PC-3 (cell line): Measurements from ENCODE around the gene JAKMIP1. TPM values are rescaled to one million over a fixed set of nuclear protein-coding genes. Genes with fewer than 3 reads are reported as not detected.

Source experiments
- ATAC-seq: fragments of 200-7000 bp; cut with Tn5 transposase; 2 replicates; pipeline ENCODE4 v1.9.1; 2020; ENCODE audit warnings: mild to moderate bottlenecking, moderate library complexity
- BruUV-seq: library from RNA; stranded (reverse); fragments of 400-500 nt; replicated peaks from 2 replicates; lab custom pipeline; 2021; lab: Mats Ljungman, UMichigan
- CTCF ChIA-PET: fragments of 300-600 bp; sonication (Branson Sonifier 250); formaldehyde crosslinking; loops from one replicate; lab custom pipeline; 2022; ENCODE audit warnings: antibody characterized with exemption; lab: Charles Lee
- POLR2A ChIA-PET: fragments of 300-600 bp; sonication (Branson Sonifier 250); formaldehyde crosslinking; loops from one replicate; lab custom pipeline; 2022; ENCODE audit warnings: antibody characterized with exemption; ENCODE audit not compliant: unreplicated experiment; lab: Charles Lee
- DNase-seq: peaks from one replicate; pipeline ENCODE4 v3.0.0-alpha.2; 2015
- H2AFZ ChIP-seq: fragments of 300-600 bp; sonication (generic); 2 replicates; pipeline ENCODE4 v1.6.0; 2016; ENCODE audit warnings: antibody characterized with exemption, low read length
- H3F3A ChIP-seq: fragments of 300-600 bp; sonication (generic); one replicate; pipeline ENCODE4 v1.6.0; 2017; ENCODE audit warnings: antibody characterized with exemption, low read length, control low read depth, mild to moderate bottlenecking; ENCODE audit not compliant: unreplicated experiment
- H3K27ac ChIP-seq: fragments of 300-600 bp; sonication (generic); 2 replicates; pipeline ENCODE4 v1.5.1; 2016; ENCODE audit warnings: mild to moderate bottlenecking, low read length
- H3K27me3 ChIP-seq: fragments of 300-600 bp; sonication (generic); 2 replicates; pipeline ENCODE4 v1.6.1; 2016; ENCODE audit warnings: low read length, mixed read lengths
- H3K36me3 ChIP-seq: fragments of 300-600 bp; sonication (generic); 2 replicates; pipeline ENCODE4 v1.6.1; 2016; ENCODE audit warnings: low read depth, mixed run types, low read length, mixed read lengths
- H3K4me1 ChIP-seq: fragments of 300-600 bp; sonication (generic); 2 replicates; pipeline ENCODE4 v1.5.1; 2016; ENCODE audit warnings: low read length; ENCODE audit not compliant: insufficient read depth
- H3K4me2 ChIP-seq: fragments of 300-600 bp; sonication (generic); 2 replicates; pipeline ENCODE4 v1.6.0; 2016; ENCODE audit warnings: low read length
- H3K4me3 ChIP-seq: fragments of 300-600 bp; sonication (generic); 2 replicates; pipeline ENCODE4 v1.5.1; 2016; ENCODE audit warnings: mild to moderate bottlenecking, low read length, mixed read lengths
- H3K79me2 ChIP-seq: fragments of 300-600 bp; sonication (generic); 2 replicates; pipeline ENCODE4 v1.6.1; 2017; ENCODE audit warnings: low read length, mixed read lengths
- H3K9ac ChIP-seq: fragments of 300-600 bp; sonication (generic); 2 replicates; pipeline ENCODE4 v1.6.0; 2016; ENCODE audit warnings: mild to moderate bottlenecking, low read length
- H3K9me2 ChIP-seq: fragments of 300-600 bp; sonication (generic); replicated peaks from 2 replicates; pipeline ENCODE4 v1.6.1; 2016; ENCODE audit warnings: mixed run types, low read length, mixed read lengths
- H3K9me3 ChIP-seq: fragments of 300-600 bp; sonication (generic); 2 replicates; pipeline ENCODE4 v1.6.1; 2016; ENCODE audit warnings: low read length, mixed read lengths
- H4K20me1 ChIP-seq: fragments of 300-600 bp; sonication (generic); 2 replicates; pipeline ENCODE4 v1.6.1; 2016; ENCODE audit warnings: low read length, mixed read lengths
- EZH2 ChIP-seq: fragments of 300-600 bp; sonication (generic); IDR thresholded peaks from one replicate; pipeline ENCODE4 v1.6.1; 2017; ENCODE audit warnings: antibody characterized with exemption, mild to moderate bottlenecking, low read length; ENCODE audit not compliant: unreplicated experiment
- EZH2phosphoT487 ChIP-seq: fragments of 300-600 bp; sonication (generic); IDR thresholded peaks from 2 replicates; pipeline ENCODE4 v1.6.1; 2018; ENCODE audit warnings: mild to moderate bottlenecking, antibody characterized with exemption, low read length, borderline replicate concordance
- intact Hi-C: fragments of 100-400 bp; cut with micrococcal nuclease; formaldehyde crosslinking; loops from 2 replicates; pipeline ENCODE4 v1.9.0; 2023
- total RNA-seq: library from RNA; depleted of rRNA; stranded (reverse); fragments of >200 nt; gene quantifications from 2 replicates; pipeline ENCODE4 v1.2.3, GENCODE V29; 2014
- TF ChIP-seq, protein P1 (sequence below): fragments of 300-600 bp; sonication (generic); conservative IDR thresholded peaks from 2 replicates; pipeline ENCODE4 v1.5.1; 2017; ENCODE audit warnings: antibody characterized with exemption, low read depth, mild to moderate bottlenecking, low read length

Gene JAKMIP1
- total RNA-seq, 1 experiment from 2014 or later = 0.04 TPM

DNA sequence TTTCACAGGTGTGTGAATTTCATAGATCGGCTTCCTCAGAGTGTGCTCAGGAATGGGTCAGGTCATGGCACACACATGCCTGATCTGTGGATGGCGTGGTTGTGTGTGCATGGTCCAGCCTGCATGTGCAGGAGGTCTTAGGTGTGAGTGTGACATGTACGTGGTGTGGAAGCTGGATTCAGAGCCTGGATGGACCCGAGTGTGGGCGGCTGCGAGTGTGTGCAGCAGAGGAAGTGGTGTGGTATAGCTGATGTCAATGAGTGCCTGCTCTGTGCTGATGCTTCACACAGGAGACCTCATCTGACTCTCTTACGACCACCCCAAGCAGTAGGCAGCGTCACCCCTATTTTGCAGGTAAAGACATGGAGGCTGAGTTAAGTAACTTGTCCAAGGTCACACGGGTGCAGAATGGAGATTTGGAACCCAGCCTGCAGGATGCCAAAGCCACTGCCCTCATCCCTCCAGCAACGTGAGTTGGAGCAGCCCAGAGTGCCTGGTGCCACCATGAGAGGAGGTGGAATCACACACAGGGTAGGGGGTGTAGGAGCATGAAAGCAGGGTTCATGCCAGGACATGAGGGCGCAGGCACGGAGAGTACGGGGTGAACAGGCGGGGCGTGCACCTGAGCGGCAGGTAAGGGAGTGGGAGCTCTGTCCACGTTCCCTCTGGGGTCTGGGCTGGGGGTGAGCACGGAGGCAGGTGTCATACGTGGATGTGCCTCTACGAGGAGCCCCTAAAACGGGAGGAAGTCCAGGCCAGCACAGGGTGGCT, 157.9 kb downstream of the JAKMIP1 start:
- no peak overlapping the region for H3K27ac ChIP-seq
- TF ChIP-seq EZH2phosphoT487 (no peak), EZH2 (no peak)
- TF ChIP-seq, protein P1, sequence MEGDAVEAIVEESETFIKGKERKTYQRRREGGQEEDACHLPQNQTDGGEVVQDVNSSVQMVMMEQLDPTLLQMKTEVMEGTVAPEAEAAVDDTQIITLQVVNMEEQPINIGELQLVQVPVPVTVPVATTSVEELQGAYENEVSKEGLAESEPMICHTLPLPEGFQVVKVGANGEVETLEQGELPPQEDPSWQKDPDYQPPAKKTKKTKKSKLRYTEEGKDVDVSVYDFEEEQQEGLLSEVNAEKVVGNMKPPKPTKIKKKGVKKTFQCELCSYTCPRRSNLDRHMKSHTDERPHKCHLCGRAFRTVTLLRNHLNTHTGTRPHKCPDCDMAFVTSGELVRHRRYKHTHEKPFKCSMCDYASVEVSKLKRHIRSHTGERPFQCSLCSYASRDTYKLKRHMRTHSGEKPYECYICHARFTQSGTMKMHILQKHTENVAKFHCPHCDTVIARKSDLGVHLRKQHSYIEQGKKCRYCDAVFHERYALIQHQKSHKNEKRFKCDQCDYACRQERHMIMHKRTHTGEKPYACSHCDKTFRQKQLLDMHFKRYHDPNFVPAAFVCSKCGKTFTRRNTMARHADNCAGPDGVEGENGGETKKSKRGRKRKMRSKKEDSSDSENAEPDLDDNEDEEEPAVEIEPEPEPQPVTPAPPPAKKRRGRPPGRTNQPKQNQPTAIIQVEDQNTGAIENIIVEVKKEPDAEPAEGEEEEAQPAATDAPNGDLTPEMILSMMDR = no peak
- H3F3A ChIP-seq = no peaks in the 10 kb centered on the region
- peaks cover 16% of the 10 kb centered on the region for H3K27me3 ChIP-seq
- H3K4me1 ChIP-seq = no peaks in the 10 kb centered on the region
- BruUV-seq = no TSS peak
- no peaks in the 10 kb centered on the region for H3K9me3 ChIP-seq
- H2AFZ ChIP-seq = no peak overlapping the region
- H3K79me2 ChIP-seq = no peaks in the 10 kb centered on the region
- H3K4me3 ChIP-seq = no peak overlapping the region
- no peak overlapping the region for H3K9ac ChIP-seq
- H3K4me2 ChIP-seq = no peak overlapping the region
- DNase-seq (no peak), ATAC-seq (no peak)
- no peaks in the 10 kb centered on the region for H3K36me3 ChIP-seq
- ChIA-PET POLR2A (no interaction called here), CTCF (no interaction called here)
- intact Hi-C loops = no loop called here
- H3K9me2 ChIP-seq = no peaks in the 10 kb centered on the region
- H4K20me1 ChIP-seq = no peaks in the 10 kb centered on the region

DNA sequence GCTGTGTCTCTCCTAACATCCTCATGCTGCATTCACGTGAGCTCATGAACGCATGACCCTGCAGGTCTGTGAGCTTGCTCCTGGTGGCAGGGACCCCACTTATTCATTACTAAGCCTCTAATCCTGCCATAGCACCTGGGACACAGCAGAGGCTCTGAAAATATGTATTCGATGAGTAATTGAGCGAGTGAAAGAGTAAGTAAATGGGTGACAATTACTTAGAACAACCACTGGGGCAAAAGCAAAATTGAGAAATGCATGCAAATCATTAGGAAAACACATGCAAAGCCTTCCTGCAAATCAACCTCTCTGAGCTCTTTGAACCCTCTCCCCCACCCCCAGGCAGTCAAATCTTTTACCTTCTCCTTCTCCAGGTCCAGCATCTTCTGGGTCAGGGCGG, 158.5 kb downstream of the JAKMIP1 start:
- no peaks in the 10 kb centered on the region for H3K9me3 ChIP-seq
- no peak overlapping the region for H3K4me2 ChIP-seq
- H3K27ac ChIP-seq = no peak overlapping the region
- no TSS peak for BruUV-seq
- no peaks in the 10 kb centered on the region for H3K36me3 ChIP-seq
- H3K79me2 ChIP-seq = no peaks in the 10 kb centered on the region
- DNase-seq (no peak), ATAC-seq (no peak)
- H2AFZ ChIP-seq = no peak overlapping the region
- H3K9me2 ChIP-seq = no peaks in the 10 kb centered on the region
- peaks cover 16% of the 10 kb centered on the region for H3K27me3 ChIP-seq
- intact Hi-C loops = no loop called here
- ChIA-PET CTCF (no interaction called here), POLR2A (no interaction called here)
- H3K4me3 ChIP-seq = no peak overlapping the region
- no peaks in the 10 kb centered on the region for H3F3A ChIP-seq
- TF ChIP-seq EZH2 (no peak), EZH2phosphoT487 (no peak)
- TF ChIP-seq, protein P1 = no peak
- H4K20me1 ChIP-seq = no peaks in the 10 kb centered on the region
- no peak overlapping the region for H3K9ac ChIP-seq
- no peaks in the 10 kb centered on the region for H3K4me1 ChIP-seq

- no peaks in the 10 kb centered on the region for H3K79me2 ChIP-seq
- ATAC-seq (no peak), DNase-seq (no peak)
- no peak for TF ChIP-seq EZH2
- no peak for TF ChIP-seq EZH2phosphoT487
- TF ChIP-seq, protein P1 = no peak
- no peak overlapping the region for H3K9ac ChIP-seq
- ChIA-PET CTCF (interaction anchor here (0.6 kb wide), 1 partner anchor 8 kb away, joined by 3 read pairs; no protein-coding TSS in a partner anchor), POLR2A (no interaction called here)
- H4K20me1 ChIP-seq = no peaks in the 10 kb centered on the region
- no peak overlapping the region for H3K4me3 ChIP-seq
- peaks cover 16% of the 10 kb centered on the region; the same call in 1 of the 2 replicates for H3K27me3 ChIP-seq
- H3F3A ChIP-seq = no peaks in the 10 kb centered on the region
- no peaks in the 10 kb centered on the region for H3K9me2 ChIP-seq
- H3K9me3 ChIP-seq = no peaks in the 10 kb centered on the region
- no TSS peak for BruUV-seq
- no peak overlapping the region for H3K4me2 ChIP-seq
- H3K36me3 ChIP-seq = no peaks in the 10 kb centered on the region
- no peak overlapping the region for H3K27ac ChIP-seq
- no peaks in the 10 kb centered on the region for H3K4me1 ChIP-seq
- H2AFZ ChIP-seq = no peak overlapping the region
- intact Hi-C loops = no loop called here
Measured at GRCh38 chr4:6038711-6039110, 161.6 kb downstream of the JAKMIP1 start.
